ENCODE measurements around the gene EFHD2. TPM values are rescaled to one million over a fixed set of nuclear protein-coding genes. Genes with fewer than 3 reads are reported as not detected.
"Not testable (repeated sequence)": the region's sequence is repeated elsewhere in the genome, so short reads cannot be mapped to it uniquely, and the experiment has no call there.

The EFHD2 gene
- total RNA-seq, 6 experiments from 2014 or later = 41.2 to 67.2 (median 65.3) TPM

- Mint-ChIP-seq H3K9me3 (no peaks in the 10 kb centered on the region), H3K36me3 (ENCODE audit: low read depth) (peaks cover 5% of the 10 kb centered on the region; the same call in 1 of the 2 replicates), H3K4me1 (ENCODE audit: low read depth) (peaks cover 27% of the 10 kb centered on the region), H3K4me3 (no peak overlapping the region), H3K27ac (no peak overlapping the region), H3K27me3 (ENCODE audit: insufficient read depth) (peaks cover 16% of the 10 kb centered on the region)
- no peak for DNase-seq
- TF ChIP-seq CTCF (IDR thresholded peaks at IDR 0.05) = no peak
Measured at GRCh38 chr1:15455522-15455921, 45.8 kb downstream of the EFHD2 start.

GRCh38 chr1:15456313-15456954 is 46.7 kb downstream of the EFHD2 start, which contains the start of gene CELA2A:
Gene CELA2A (plus strand): TSS chr1:15456732. CDS start chr1:15456754, 22 bp downstream.
- Mint-ChIP-seq H3K27me3 (ENCODE audit: insufficient read depth) (peaks cover 16% of the 10 kb centered on the region), H3K27ac (no peak within 1 kb of the TSS), H3K4me1 (ENCODE audit: low read depth) (peaks cover 28% of the 10 kb centered on the region), H3K36me3 (ENCODE audit: low read depth) (no peaks in the 10 kb centered on the region), H3K4me3 (no peak within 1 kb of the TSS), H3K9me3 (no peaks in the 10 kb centered on the region)
- no peak for DNase-seq
- TF ChIP-seq CTCF (IDR thresholded peaks at IDR 0.05) = no peak

GRCh38 chr1:15457585-15457984 is 47.9 kb downstream of the EFHD2 start:
- no peak overlapping the region for H3K27ac Mint-ChIP-seq

GRCh38 chr1:15458388-15458787 is 48.7 kb downstream of the EFHD2 start:
- H3K4me1 Mint-ChIP-seq (ENCODE audit: low read depth) = peaks cover 28% of the 10 kb centered on the region
- not testable (repeated sequence) for H3K27ac Mint-ChIP-seq; DNase-seq; H3K36me3 Mint-ChIP-seq (ENCODE audit: low read depth); H3K4me3 Mint-ChIP-seq; H3K9me3 Mint-ChIP-seq
- H3K27me3 Mint-ChIP-seq (ENCODE audit: insufficient read depth) = peaks cover 17% of the 10 kb centered on the region

More at GRCh38 chr1:15457585-15457984, 47.9 kb downstream of the EFHD2 start:
- TF ChIP-seq CTCF (IDR thresholded peaks at IDR 0.05) = no peak
- Mint-ChIP-seq H3K27me3 (ENCODE audit: insufficient read depth) (peaks cover 15% of the 10 kb centered on the region), H3K4me1 (ENCODE audit: low read depth) (peaks cover 28% of the 10 kb centered on the region), H3K4me3 (no peak overlapping the region), H3K9me3 (no peaks in the 10 kb centered on the region), H3K36me3 (ENCODE audit: low read depth) (no peaks in the 10 kb centered on the region)
- DNase-seq = no peak

GRCh38 chr1:15459771-15460707 is 50.4 kb downstream of the EFHD2 start:
- H3K4me1 Mint-ChIP-seq (ENCODE audit: low read depth) = peaks cover 19% of the 10 kb centered on the region
- TF ChIP-seq CTCF (IDR thresholded peaks at IDR 0.05) = no peak
- no peaks in the 10 kb centered on the region for H3K36me3 Mint-ChIP-seq (ENCODE audit: low read depth)
- peaks cover 17% of the 10 kb centered on the region for H3K27me3 Mint-ChIP-seq (ENCODE audit: insufficient read depth)
- no peaks in the 10 kb centered on the region for H3K9me3 Mint-ChIP-seq
- no peak overlapping the region for H3K4me3 Mint-ChIP-seq
- H3K27ac Mint-ChIP-seq = no peak overlapping the region
- DNase-seq = peak; percentile 13

- peaks cover 17% of the 10 kb centered on the region for H3K27me3 Mint-ChIP-seq (ENCODE audit: insufficient read depth)
- no peak for TF ChIP-seq CTCF (IDR thresholded peaks at IDR 0.05)
- no peak for DNase-seq
- no peak overlapping the region for H3K27ac Mint-ChIP-seq
- no peaks in the 10 kb centered on the region for H3K9me3 Mint-ChIP-seq
- peaks cover 15% of the 10 kb centered on the region for H3K4me1 Mint-ChIP-seq (ENCODE audit: low read depth)
- no peaks in the 10 kb centered on the region for H3K36me3 Mint-ChIP-seq (ENCODE audit: low read depth)
- H3K4me3 Mint-ChIP-seq = no peak overlapping the region
Measured at GRCh38 chr1:15460708-15461095, 51.0 kb downstream of the EFHD2 start.

GRCh38 chr1:15463064-15463800 is 53.5 kb downstream of the EFHD2 start:
- DNase-seq; H3K4me3 Mint-ChIP-seq; H3K36me3 Mint-ChIP-seq (ENCODE audit: low read depth); H3K27ac Mint-ChIP-seq; H3K9me3 Mint-ChIP-seq: not testable (repeated sequence)
- Mint-ChIP-seq H3K4me1 (ENCODE audit: low read depth) (peaks cover 14% of the 10 kb centered on the region), H3K27me3 (ENCODE audit: insufficient read depth) (peaks cover 14% of the 10 kb centered on the region)

- Mint-ChIP-seq H3K27me3 (ENCODE audit: insufficient read depth) (peaks cover 17% of the 10 kb centered on the region), H3K4me1 (ENCODE audit: low read depth) (peaks cover 14% of the 10 kb centered on the region)
- H3K4me3 Mint-ChIP-seq; H3K27ac Mint-ChIP-seq; DNase-seq; H3K36me3 Mint-ChIP-seq (ENCODE audit: low read depth); H3K9me3 Mint-ChIP-seq: not testable (repeated sequence)
Measured at GRCh38 chr1:15463926-15464322, 54.2 kb downstream of the EFHD2 start.
